GM19238 (cell line): ENCODE data around the gene FLNC.

Source experiments
- DNase-seq: peaks from one replicate; pipeline ENCODE4 v3.0.0; 2011; ENCODE audit warnings: low spot score; ENCODE audit not compliant: insufficient read length

The FLNC gene, protein sequence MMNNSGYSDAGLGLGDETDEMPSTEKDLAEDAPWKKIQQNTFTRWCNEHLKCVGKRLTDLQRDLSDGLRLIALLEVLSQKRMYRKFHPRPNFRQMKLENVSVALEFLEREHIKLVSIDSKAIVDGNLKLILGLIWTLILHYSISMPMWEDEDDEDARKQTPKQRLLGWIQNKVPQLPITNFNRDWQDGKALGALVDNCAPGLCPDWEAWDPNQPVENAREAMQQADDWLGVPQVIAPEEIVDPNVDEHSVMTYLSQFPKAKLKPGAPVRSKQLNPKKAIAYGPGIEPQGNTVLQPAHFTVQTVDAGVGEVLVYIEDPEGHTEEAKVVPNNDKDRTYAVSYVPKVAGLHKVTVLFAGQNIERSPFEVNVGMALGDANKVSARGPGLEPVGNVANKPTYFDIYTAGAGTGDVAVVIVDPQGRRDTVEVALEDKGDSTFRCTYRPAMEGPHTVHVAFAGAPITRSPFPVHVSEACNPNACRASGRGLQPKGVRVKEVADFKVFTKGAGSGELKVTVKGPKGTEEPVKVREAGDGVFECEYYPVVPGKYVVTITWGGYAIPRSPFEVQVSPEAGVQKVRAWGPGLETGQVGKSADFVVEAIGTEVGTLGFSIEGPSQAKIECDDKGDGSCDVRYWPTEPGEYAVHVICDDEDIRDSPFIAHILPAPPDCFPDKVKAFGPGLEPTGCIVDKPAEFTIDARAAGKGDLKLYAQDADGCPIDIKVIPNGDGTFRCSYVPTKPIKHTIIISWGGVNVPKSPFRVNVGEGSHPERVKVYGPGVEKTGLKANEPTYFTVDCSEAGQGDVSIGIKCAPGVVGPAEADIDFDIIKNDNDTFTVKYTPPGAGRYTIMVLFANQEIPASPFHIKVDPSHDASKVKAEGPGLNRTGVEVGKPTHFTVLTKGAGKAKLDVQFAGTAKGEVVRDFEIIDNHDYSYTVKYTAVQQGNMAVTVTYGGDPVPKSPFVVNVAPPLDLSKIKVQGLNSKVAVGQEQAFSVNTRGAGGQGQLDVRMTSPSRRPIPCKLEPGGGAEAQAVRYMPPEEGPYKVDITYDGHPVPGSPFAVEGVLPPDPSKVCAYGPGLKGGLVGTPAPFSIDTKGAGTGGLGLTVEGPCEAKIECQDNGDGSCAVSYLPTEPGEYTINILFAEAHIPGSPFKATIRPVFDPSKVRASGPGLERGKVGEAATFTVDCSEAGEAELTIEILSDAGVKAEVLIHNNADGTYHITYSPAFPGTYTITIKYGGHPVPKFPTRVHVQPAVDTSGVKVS (N-terminal part only)

GRCh38 chr7:128830231-128831177 is at the start of gene FLNC:
Gene FLNC, plus strand, starts transcription at chr7:128830406. Its CDS starts 232 bp downstream, at chr7:128830638.
- no peak for DNase-seq

DNA sequence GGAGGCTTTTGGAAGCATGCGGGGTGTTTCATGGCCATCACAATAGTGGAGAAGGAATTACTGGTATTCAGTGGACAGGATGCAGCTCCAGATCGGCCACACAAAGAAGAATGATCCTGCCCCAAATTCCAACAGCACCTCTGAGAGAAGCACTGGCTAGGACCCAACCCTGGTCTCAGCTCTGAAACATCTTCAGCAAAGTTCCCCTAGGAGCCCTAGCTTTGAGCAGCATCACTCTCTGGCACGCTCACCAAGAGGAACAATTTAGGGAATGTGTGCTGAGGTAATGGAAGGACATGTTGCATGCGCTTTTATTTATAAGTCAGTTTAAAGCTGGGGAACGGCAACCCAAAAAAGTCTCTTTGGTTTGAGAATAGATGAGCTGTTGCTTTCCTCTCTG is 49.1 kb upstream of the FLNC start:
- no peak for DNase-seq

GRCh38 chr7:128781851-128782250 is 48.4 kb upstream of the FLNC start:
- DNase-seq, result no peak

- DNase-seq, result no peak
Measured at GRCh38 chr7:128783143-128783861, 46.9 kb upstream of the FLNC start.

DNA sequence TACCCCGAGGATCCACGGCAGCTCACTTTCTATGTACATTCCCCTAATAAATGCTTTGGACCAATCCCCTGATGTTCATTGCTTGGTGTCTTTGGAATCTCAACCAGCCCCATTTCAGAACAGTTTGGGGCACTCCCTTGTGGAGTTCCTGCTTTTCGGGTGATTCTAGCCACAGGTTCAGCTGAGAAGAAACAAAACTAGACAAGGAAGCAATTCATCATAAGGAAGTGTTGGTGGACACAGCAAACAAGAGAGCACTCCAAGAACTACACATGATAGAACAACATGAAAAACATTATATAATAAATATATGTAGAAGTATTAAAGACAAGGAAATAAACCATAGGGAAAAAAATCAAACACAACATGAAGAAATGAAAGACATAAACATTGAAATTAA is 44.5 kb upstream of the FLNC start:
- DNase-seq, result no peak

GRCh38 chr7:128788446-128789412 is 41.5 kb upstream of the FLNC start:
- no peak for DNase-seq

GRCh38 chr7:128790315-128791041 is 39.7 kb upstream of the FLNC start:
- DNase-seq, result no peak

- DNase-seq, result peak; percentile 85
Measured at GRCh38 chr7:128791121-128791971, 38.9 kb upstream of the FLNC start, which contains the start of gene CCDC136. Gene CCDC136, plus strand, starts transcription at chr7:128791968. Its CDS starts 444 bp downstream, at chr7:128792412.

- DNase-seq, result no peak
Measured at GRCh38 chr7:128791972-128792327, 38.3 kb upstream of the FLNC start.

DNA sequence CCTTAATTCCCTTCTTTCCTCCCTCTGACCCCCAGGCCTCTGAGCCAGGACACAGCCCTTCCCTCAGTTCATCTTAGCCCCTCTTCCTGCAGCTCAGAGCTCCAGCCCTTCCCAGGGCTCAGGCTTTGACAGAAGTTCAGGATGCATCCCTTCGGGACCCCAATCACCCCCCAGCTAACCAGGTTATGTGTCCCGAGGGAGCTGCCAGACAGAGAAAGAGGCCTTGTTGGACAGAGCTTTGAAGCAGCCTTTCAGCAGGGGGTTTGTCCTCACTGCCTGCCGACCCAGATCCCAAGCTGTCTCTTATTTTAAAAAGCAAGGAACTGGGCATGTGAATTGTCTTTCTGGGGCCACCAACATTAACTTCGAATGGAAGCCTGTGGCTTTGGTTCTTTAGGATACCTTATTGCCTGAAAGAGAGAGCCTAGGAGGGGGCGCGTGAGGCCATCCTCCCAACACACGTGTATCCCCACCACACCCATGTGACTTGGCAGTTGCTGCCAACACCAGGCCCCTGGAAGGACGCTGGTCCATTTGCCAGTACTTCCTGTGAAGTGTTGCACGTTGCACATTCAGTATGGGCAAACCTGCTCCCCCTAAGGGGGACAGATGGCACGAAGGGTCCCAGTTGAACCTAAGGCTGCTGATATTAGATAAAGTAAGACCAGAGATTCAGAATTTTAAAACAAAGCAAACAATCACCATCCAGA is 37.6 kb upstream of the FLNC start:
- DNase-seq, result no peak

DNA sequence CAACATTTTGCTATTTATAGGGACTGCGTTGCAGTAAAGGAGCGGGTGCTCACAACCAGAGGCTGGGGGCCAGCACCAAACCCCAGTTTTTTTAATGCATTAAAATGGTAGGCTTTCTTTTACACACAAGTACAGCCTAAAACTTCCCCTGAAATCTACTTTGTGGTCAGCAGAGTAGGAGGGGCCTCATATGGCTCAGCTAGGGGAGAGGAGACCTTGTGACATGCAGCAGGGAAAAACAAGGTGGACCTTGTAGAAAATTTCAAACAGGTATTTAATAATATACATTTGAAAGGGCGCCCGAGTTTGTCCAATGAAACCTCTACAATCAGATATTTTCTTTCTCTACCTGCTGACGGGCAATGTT is 37.0 kb upstream of the FLNC start:
- DNase-seq, result no peak

DNA sequence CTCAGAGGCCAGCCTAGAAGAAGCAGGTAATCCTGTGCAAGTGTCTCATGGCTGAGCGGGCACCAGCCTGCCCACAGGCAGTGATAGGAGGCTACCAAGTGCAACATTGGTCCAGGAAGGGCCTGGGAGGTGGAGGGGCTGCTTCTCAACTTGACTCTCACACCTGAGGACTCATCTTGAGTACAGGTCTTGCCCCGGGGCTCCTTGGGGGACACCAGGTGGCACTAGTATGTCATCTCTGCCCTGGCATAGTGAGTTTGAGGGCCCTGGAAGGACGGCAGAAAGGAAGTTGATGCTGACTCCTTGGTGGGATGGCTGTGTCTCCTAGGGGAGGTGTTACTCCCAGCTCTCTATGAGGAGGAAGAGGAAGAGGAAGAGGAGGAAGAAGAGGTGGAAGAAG is 36.2 kb upstream of the FLNC start:
- no peak for DNase-seq

- no peak for DNase-seq
Measured at GRCh38 chr7:128794436-128794835, 35.8 kb upstream of the FLNC start.

- DNase-seq, result no peak
Measured at GRCh38 chr7:128795129-128795528, 35.1 kb upstream of the FLNC start.

DNA sequence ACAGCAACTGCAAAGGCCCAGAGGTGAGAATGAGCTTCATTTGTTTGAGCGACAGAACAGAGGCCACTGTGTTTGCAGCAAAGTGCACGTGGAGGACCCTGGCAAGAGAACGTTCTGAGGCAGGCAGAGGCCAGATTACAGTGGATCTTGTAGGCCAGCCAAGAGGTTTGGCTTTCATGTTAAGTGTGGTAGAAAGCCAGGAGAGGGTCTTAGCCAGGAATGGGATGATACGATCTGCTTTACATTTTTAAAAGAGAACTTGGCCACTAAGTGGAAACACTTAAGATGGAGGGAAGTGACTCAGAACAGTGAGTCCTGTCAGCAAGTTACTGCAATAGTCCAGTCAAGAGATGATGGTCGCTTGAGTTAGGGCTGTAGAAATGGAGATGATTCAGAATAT is 33.9 kb upstream of the FLNC start:
- no peak for DNase-seq

DNA sequence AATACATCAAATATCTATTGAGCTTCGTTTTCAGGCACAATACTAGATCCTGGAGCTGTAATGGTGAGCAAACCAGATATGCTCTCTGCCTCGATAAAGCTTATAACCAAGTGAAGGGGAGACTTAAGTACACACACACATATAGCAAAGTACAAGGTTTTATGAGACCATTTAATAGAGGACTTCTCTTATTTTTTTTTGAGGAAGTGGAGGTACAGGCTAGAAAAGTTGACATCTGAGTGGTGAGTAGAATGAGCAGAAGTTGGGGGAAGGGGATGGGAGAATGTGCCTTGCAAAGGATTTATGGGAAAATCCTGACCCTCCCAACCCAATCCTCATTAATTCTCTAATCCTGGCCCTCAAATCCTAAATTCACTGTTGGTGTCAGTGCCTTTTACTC is 30.8 kb upstream of the FLNC start:
- DNase-seq, result no peak

- no peak for DNase-seq
Measured at GRCh38 chr7:128800567-128800966, 29.6 kb upstream of the FLNC start.
